HTERT RPE-1 (cell line): ENCODE measurements around the gene ANKZF1.

Experiments
- in situ Hi-C: fragments of 300-500 bp; cut with MboI; formaldehyde crosslinking; loops from 4 replicates; pipeline ENCODE4 v1.14.3; 2020; ENCODE audit warnings: low sequenced_read_pairs

ANKZF1 gene

GRCh38 chr2:219279151-219279915 is 49.7 kb downstream of the ANKZF1 start, which contains the start of gene DNAJB2:
Gene DNAJB2, plus strand, starts transcription at chr2:219279366. Its CDS starts 468 bp downstream, at chr2:219279834.
- in situ Hi-C loops: no loop called here

- in situ Hi-C loops: no loop called here
These were observed 50.4 kb downstream of the ANKZF1 start for GRCh38 chr2:219279916-219280516.

- in situ Hi-C loops: no loop called here
These were observed 51.0 kb downstream of the ANKZF1 start for GRCh38 chr2:219280651-219281050.

- in situ Hi-C loops: no loop called here
These were observed 52.0 kb downstream of the ANKZF1 start for GRCh38 chr2:219281588-219281987.

GRCh38 chr2:219282375-219282774 is 52.8 kb downstream of the ANKZF1 start:
- in situ Hi-C loops: no loop called here

GRCh38 chr2:219282943-219283581 is 53.5 kb downstream of the ANKZF1 start:
- in situ Hi-C loops: no loop called here

GRCh38 chr2:219284501-219285372 is 55.1 kb downstream of the ANKZF1 start:
- in situ Hi-C loops: no loop called here

- in situ Hi-C loops: no loop called here
These were observed 55.7 kb downstream of the ANKZF1 start for GRCh38 chr2:219285373-219285735.

- in situ Hi-C loops: no loop called here
These were observed 56.4 kb downstream of the ANKZF1 start for GRCh38 chr2:219285894-219286425.
